GM18868 (cell line): Measurements from ENCODE around the gene KDM1B.
"Not testable (repeated sequence)": the region's sequence is repeated elsewhere in the genome, so short reads cannot be mapped to it uniquely, and the experiment has no call there.

ENCODE experiments used
- ATAC-seq: cut with Tn5 transposase; IDR thresholded peaks from one replicate; pipeline ENCODE4 v1.9.1; 2021; ENCODE audit warnings: mild to moderate bottlenecking, moderate library complexity; ENCODE audit not compliant: unreplicated experiment

Gene KDM1B

GRCh38 chr6:18227166-18227565 lies 71.9 kb downstream of the KDM1B start:
- not testable (repeated sequence) for ATAC-seq

GRCh38 chr6:18228590-18228989 lies 73.4 kb downstream of the KDM1B start:
- not testable (repeated sequence) for ATAC-seq

GRCh38 chr6:18231856-18232255 lies 76.6 kb downstream of the KDM1B start:
- ATAC-seq: not testable (repeated sequence)

GRCh38 chr6:18233770-18234169 lies 78.5 kb downstream of the KDM1B start:
- not testable (repeated sequence) for ATAC-seq

- no peak for ATAC-seq
Measured at GRCh38 chr6:18234564-18234963, 79.3 kb downstream of the KDM1B start.

- no peak for ATAC-seq
Measured at GRCh38 chr6:18235524-18235923, 80.3 kb downstream of the KDM1B start.

GRCh38 chr6:18237167-18237566 lies 81.9 kb downstream of the KDM1B start:
- ATAC-seq: no peak

- ATAC-seq: no peak
Measured at GRCh38 chr6:18240230-18240629, 85.0 kb downstream of the KDM1B start.

- ATAC-seq: peak; percentile 49
Measured at GRCh38 chr6:18241208-18242038, 86.2 kb downstream of the KDM1B start.

- ATAC-seq: no peak
Measured at GRCh38 chr6:18242062-18242851, 87.0 kb downstream of the KDM1B start.

- ATAC-seq: peak; percentile 54
Measured at GRCh38 chr6:18243302-18243893, 88.2 kb downstream of the KDM1B start.

GRCh38 chr6:18244251-18244650 lies 89.0 kb downstream of the KDM1B start:
- no peak for ATAC-seq

GRCh38 chr6:18245079-18245478 lies 89.9 kb downstream of the KDM1B start:
- ATAC-seq: no peak

GRCh38 chr6:18245642-18246041 lies 90.4 kb downstream of the KDM1B start:
- ATAC-seq: peak; percentile 40

GRCh38 chr6:18246205-18246604 lies 91.0 kb downstream of the KDM1B start:
- ATAC-seq: no peak

GRCh38 chr6:18247002-18247401 lies 91.8 kb downstream of the KDM1B start:
- ATAC-seq: no peak

- no peak for ATAC-seq
Measured at GRCh38 chr6:18248698-18249097, 93.5 kb downstream of the KDM1B start.

GRCh38 chr6:18249271-18249670 lies 94.0 kb downstream of the KDM1B start:
- no peak for ATAC-seq

- ATAC-seq: no peak
Measured at GRCh38 chr6:18253635-18254034, 98.4 kb downstream of the KDM1B start.

- no peak for ATAC-seq
Measured at GRCh38 chr6:18254793-18255192, 99.6 kb downstream of the KDM1B start.

- ATAC-seq: no peak
Measured at GRCh38 chr6:18259675-18260447, 104.6 kb downstream of the KDM1B start.
